K562 (cell line): ENCODE results near the gene MYLK2. TPM values are rescaled to one million over a fixed set of nuclear protein-coding genes. Genes with fewer than 3 reads are reported as not detected.
A peak's percentile ranks its signal among the peaks of the same experiment; 100 is the strongest.

Experiments used
- ATAC-seq: fragments of 200-7000 bp; cut with Tn5 transposase; 3 replicates; pipeline ENCODE4 v1.9.1; 2020; ENCODE audit warnings: moderate library complexity
- BruUV-seq: library from RNA; stranded (reverse); fragments of 400-500 nt; replicated peaks from 2 replicates; lab custom pipeline; 2021; lab: Mats Ljungman, UMichigan
- CTCF ChIA-PET: fragments of 300-600 bp; formaldehyde crosslinking; extraction: SDS; loops from one replicate; lab custom pipeline; 2021; ENCODE audit warnings: low intra/inter-chr PET ratio; lab: Yijun Ruan, JAX
- POLR2A ChIA-PET: fragments of 300-600, 350-650 bp; sonication (Branson Sonifier 250); formaldehyde crosslinking; extraction: SDS; loops from one replicate; lab custom pipeline; 2021; ENCODE audit warnings: antibody characterized with exemption, inconsistent platforms; lab: Yijun Ruan, JAX
- DNase-seq, 4 experiments: peaks; one replicate each; pipeline versions ENCODE4 v3.0.0 to v3.0.0-alpha.2; 2011 to 2018; ENCODE audit warnings: low spot score in 3 of 4, mixed read lengths in 3 of 4; ENCODE audit errors: extremely low read depth in 1 of 4
- FAIRE-seq: peaks from 2 replicates; lab custom pipeline; 2011; peaks lifted over from hg19 to GRCh38; lab: Jason Lieb, UNC
- H2AFZ ChIP-seq: 2 replicates; pipeline ENCODE4 v1.6.0; 2011; ENCODE audit warnings: low read depth, low read length, control low read depth, inconsistent platforms
- H3K27ac ChIP-seq: fragments of 200-600 bp; 3 replicates; pipeline ENCODE4 v1.8.0; 2011; ENCODE audit warnings: low read depth, mild to moderate bottlenecking, control low read depth, inconsistent platforms, low read length, moderate library complexity, mixed read lengths; ENCODE audit errors: extremely low read depth
- H3K27me3 ChIP-seq, 2 experiments: fragments of 300-600 bp in 1 of 2; 2 replicates in 1 of 2; 3 replicates in 1 of 2; pipeline versions ENCODE4 v1.6.0 to v1.8.0; 2011; ENCODE audit warnings: inconsistent platforms in 2 of 2, low read length in 2 of 2, mild to moderate bottlenecking in 1 of 2, mixed read lengths in 1 of 2, moderate library complexity in 1 of 2; ENCODE audit not compliant: control insufficient read depth in 2 of 2, insufficient read depth in 2 of 2
- H3K36me3 ChIP-seq: fragments of 300-600 bp; 3 replicates; pipeline ENCODE4 v1.8.0; 2011; ENCODE audit warnings: mild to moderate bottlenecking, low read length, inconsistent platforms; ENCODE audit not compliant: control insufficient read depth, insufficient read depth
- H3K4me1 ChIP-seq, 2 experiments: fragments of 200-600 bp in 1 of 2; replicated peaks in 1 of 2; 2 replicates in 1 of 2; 3 replicates in 1 of 2; pipeline versions ENCODE4 v1.5.1 to v1.8.0; 2011; ENCODE audit warnings: inconsistent platforms in 2 of 2, low read length in 2 of 2, mild to moderate bottlenecking in 1 of 2, mixed read lengths in 1 of 2, moderate library complexity in 1 of 2; ENCODE audit not compliant: control insufficient read depth in 2 of 2, insufficient read depth in 2 of 2
- H3K4me2 ChIP-seq: 2 replicates; pipeline ENCODE4 v1.6.1; 2011; ENCODE audit warnings: low read length, control low read depth, inconsistent platforms, mixed read lengths; ENCODE audit not compliant: insufficient read depth
- H3K4me3 ChIP-seq: fragments of 200-600 bp; sonication (generic), shearing (Covaris generic); 2 replicates; pipeline ENCODE4 v1.5.1; 2016; ENCODE audit warnings: control low read depth, inconsistent platforms
- H3K79me2 ChIP-seq: fragments of 200-600 bp; 3 replicates; pipeline ENCODE4 v1.8.0; 2011; ENCODE audit warnings: low read length, inconsistent platforms; ENCODE audit not compliant: control insufficient read depth, insufficient read depth
- H3K9ac ChIP-seq, 2 experiments: 2 replicates each; pipeline versions ENCODE4 v1.6.0 to v1.6.1; 2011; ENCODE audit warnings: low read depth in 2 of 2, low read length in 2 of 2, control low read depth in 1 of 2, inconsistent platforms in 1 of 2, mild to moderate bottlenecking in 1 of 2, mixed read lengths in 1 of 2; ENCODE audit not compliant: insufficient read depth in 1 of 2
- H3K9me1 ChIP-seq: one replicate; pipeline ENCODE4 v1.6.0; 2011; ENCODE audit warnings: inconsistent platforms, mild to moderate bottlenecking, low read length, moderate library complexity; ENCODE audit not compliant: control insufficient read depth, insufficient read depth
- H3K9me3 ChIP-seq: replicated peaks from 2 replicates; pipeline ENCODE4 v1.5.1; 2011; ENCODE audit warnings: low read depth, low read length, inconsistent platforms; ENCODE audit not compliant: control insufficient read depth, insufficient read depth
- H4K20me1 ChIP-seq: replicated peaks from 2 replicates; pipeline ENCODE4 v1.6.1; 2011; ENCODE audit warnings: low read length, inconsistent platforms, mixed read lengths; ENCODE audit not compliant: control insufficient read depth, insufficient read depth
- ARID1B ChIP-seq: fragments of 450-650 bp; IDR thresholded peaks from 2 replicates; pipeline ENCODE4 v1.6.1; 2016; ENCODE audit warnings: antibody characterized with exemption, mild to moderate bottlenecking, inconsistent platforms
- CHAMP1 ChIP-seq: fragments of 450-650 bp; IDR thresholded peaks from 2 replicates; pipeline ENCODE4 v1.6.1; 2016; ENCODE audit warnings: mild to moderate bottlenecking
- NFE2 ChIP-seq: IDR thresholded peaks from 2 replicates; pipeline ENCODE4 v1.6.1; 2014; ENCODE audit warnings: antibody characterized with exemption, low read depth
- PRMT5 ChIP-seq: sonication (generic); formaldehyde crosslinking; IDR thresholded peaks from 2 replicates; pipeline ENCODE4 v1.5.0; 2020; ENCODE audit warnings: missing genetic modification reagents
- RBFOX2 ChIP-seq: fragments of 200-400 bp; formaldehyde crosslinking; IDR thresholded peaks from 2 replicates; pipeline ENCODE4 v1.6.1; 2017; ENCODE audit warnings: low read depth, mild to moderate bottlenecking, low read length, moderate library complexity
- ZFP36 ChIP-seq: fragments of 150-350 bp; IDR thresholded peaks from 2 replicates; pipeline ENCODE4 v1.6.1; 2018; ENCODE audit warnings: low read length, low read depth; ENCODE audit not compliant: partially characterized antibody
- ZNF79 ChIP-seq: fragments of 250-450 bp; sonication (Bioruptor Pico); IDR thresholded peaks from 2 replicates; pipeline ENCODE4 v1.4.0; 2020; ENCODE audit warnings: low read depth, mild to moderate bottlenecking, moderate library complexity
- WGBS: fragments of 100-300 bp; shearing (Covaris generic); methylation state at CpG from one replicate; pipeline ENCODE4 v1.1.6; 2016; ENCODE audit warnings: low coverage, mixed read lengths; ENCODE audit not compliant: insufficient coverage; ENCODE audit errors: missing lambda C conversion rate; 5-methylcytosine and 5-hydroxymethylcytosine counted together
- in situ Hi-C: fragments of 300-500 bp; cut with MboI; formaldehyde crosslinking; loops from 4 replicates; pipeline ENCODE4 v1.15.0; 2018; ENCODE audit warnings: inconsistent platforms, mixed read lengths
- intact Hi-C: fragments of 100-400 bp; cut with micrococcal nuclease; formaldehyde crosslinking; loops from 2 replicates; pipeline ENCODE4 v1.14.2; 2022
- polyA plus RNA-seq, 8 experiments: library from polyadenylated mRNA; depleted of rRNA in 4 of 8; stranded (reverse) in 5 of 8; unstranded in 3 of 8; fragments of >200 nt; fragmentation: Nextera tagmentation in 2 of 8; fragmentation: Illumina TruSeq in 1 of 8; extraction: Ambion mirVana in 2 of 8; extraction: Trizol in 1 of 8; gene quantifications; 2 replicates each; pipeline versions ENCODE4 v1.2.1 to v1.2.3, GENCODE V29; 2011 to 2014; ENCODE audit warnings: inconsistent platforms in 1 of 8, missing spikeins in 1 of 8
- total RNA-seq, 7 experiments: library from RNA; depleted of rRNA in 6 of 7; stranded (reverse); fragments of >200 nt in 6 of 7; fragmentation: Illumina TruSeq in 2 of 7; extraction: Trizol in 2 of 7; gene quantifications; 2 replicates each; pipeline versions ENCODE4 v1.2.1 to v1.2.3, GENCODE V29; 2011 to 2021; ENCODE audit warnings: low replicate concordance in 1 of 7
- TF ChIP-seq, protein P1 (sequence below): fragments of 250-450 bp; sonication (Bioruptor Pico); IDR thresholded peaks from 2 replicates; pipeline ENCODE4 v1.8.0; 2022; ENCODE audit warnings: moderate library complexity, mild to moderate bottlenecking, inconsistent platforms
- TF ChIP-seq, protein P2 (sequence below): fragments of 450-650 bp; IDR thresholded peaks from 2 replicates; pipeline ENCODE4 v1.6.1; 2016
- TF ChIP-seq, protein P3 (sequence below): fragments of 250-450 bp; sonication (Bioruptor Pico); IDR thresholded peaks from 2 replicates; pipeline ENCODE4 v1.4.0; 2020; ENCODE audit warnings: borderline replicate concordance

The MYLK2 gene
- total and polyA plus RNA-seq, 9 of the 15 experiments (the other 6 are each of a cell fraction or from before 2014, with no cell fraction given), result 0.07 to 0.53 (median 0.18) TPM; not detected in 2

GRCh38 chr20:31860390-31861134 is 41.4 kb downstream of the MYLK2 start:
- CTCF ChIA-PET, result no interaction called here
- 2% methylated on average over 11 of the region's 15 CpGs for WGBS
- H3K9me3 ChIP-seq, result no peaks in the 10 kb centered on the region
- POLR2A ChIA-PET, result no interaction called here
- DNase-seq (no peak), ATAC-seq (no peak), FAIRE-seq (no peak)
- in situ Hi-C loops (loop anchor here (5.0 kb wide), 1 partner anchor 92 kb away; the partner anchor contains the start of gene PDRG1), intact Hi-C loops (no loop called here)
- peaks cover 14% of the 10 kb centered on the region for H4K20me1 ChIP-seq
- peak overlapping the region in 1 of 2 experiments; percentile 88; a peak in 1 of 4 replicates for H3K9ac ChIP-seq
- peak overlapping the region; percentile 40; the same call in 1 of the 2 replicates for H3K4me3 ChIP-seq
- 0 out of 2 replicates have a peak overlapping the region, but pooled peaks have one; percentile 70 for H3K4me2 ChIP-seq
- BruUV-seq, result no TSS peak
- no peaks in the 10 kb centered on the region for H3K36me3 ChIP-seq
- peaks cover 24 to 66% of the 10 kb centered on the region in 2 experiments for H3K27me3 ChIP-seq
- no peak overlapping the region for H3K27ac ChIP-seq
- H2AFZ ChIP-seq, result peak overlapping the region; percentile 76; the same call in 1 of the 2 replicates
- H3K9me1 ChIP-seq, result peaks cover 2% of the 10 kb centered on the region
- H3K4me1 ChIP-seq, result peaks cover 0 to 17% of the 10 kb centered on the region in 2 experiments; a peak in 3 of 5 replicates
- H3K79me2 ChIP-seq, result no peaks in the 10 kb centered on the region
- TF ChIP-seq ARID1B (no peak), NFE2 (no peak), CHAMP1 (no peak), ZFP36 (peak; percentile 75), RBFOX2 (no peak), ZNF79 (CRISPR knock-in tag) (no peak), PRMT5 (no peak)
- TF ChIP-seq, protein P1, sequence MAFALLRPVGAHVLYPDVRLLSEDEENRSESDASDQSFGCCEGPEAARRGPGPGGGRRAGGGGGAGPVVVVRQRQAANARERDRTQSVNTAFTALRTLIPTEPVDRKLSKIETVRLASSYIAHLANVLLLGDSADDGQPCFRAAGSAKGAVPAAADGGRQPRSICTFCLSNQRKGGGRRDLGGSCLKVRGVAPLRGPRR (CRISPR knock-in tag), result no peak
- TF ChIP-seq, protein P2, sequence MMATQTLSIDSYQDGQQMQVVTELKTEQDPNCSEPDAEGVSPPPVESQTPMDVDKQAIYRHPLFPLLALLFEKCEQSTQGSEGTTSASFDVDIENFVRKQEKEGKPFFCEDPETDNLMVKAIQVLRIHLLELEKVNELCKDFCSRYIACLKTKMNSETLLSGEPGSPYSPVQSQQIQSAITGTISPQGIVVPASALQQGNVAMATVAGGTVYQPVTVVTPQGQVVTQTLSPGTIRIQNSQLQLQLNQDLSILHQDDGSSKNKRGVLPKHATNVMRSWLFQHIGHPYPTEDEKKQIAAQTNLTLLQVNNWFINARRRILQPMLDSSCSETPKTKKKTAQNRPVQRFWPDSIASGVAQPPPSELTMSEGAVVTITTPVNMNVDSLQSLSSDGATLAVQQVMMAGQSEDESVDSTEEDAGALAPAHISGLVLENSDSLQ, result peak; percentile 23; the same call in 1 of the 2 replicates
- TF ChIP-seq, protein P3, sequence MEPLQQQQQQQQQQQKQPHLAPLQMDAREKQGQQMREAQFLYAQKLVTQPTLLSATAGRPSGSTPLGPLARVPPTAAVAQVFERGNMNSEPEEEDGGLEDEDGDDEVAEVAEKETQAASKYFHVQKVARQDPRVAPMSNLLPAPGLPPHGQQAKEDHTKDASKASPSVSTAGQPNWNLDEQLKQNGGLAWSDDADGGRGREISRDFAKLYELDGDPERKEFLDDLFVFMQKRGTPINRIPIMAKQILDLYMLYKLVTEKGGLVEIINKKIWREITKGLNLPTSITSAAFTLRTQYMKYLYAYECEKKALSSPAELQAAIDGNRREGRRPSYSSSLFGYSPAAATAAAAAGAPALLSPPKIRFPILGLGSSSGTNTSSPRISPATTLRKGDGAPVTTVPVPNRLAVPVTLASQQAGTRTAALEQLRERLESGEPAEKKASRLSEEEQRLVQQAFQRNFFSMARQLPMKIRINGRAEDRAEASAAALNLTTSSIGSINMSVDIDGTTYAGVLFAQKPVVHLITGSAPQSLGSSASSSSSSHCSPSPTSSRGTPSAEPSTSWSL, result no peak
